ENCODE measurements around the gene LGALSL. TPM values are rescaled to one million over a fixed set of nuclear protein-coding genes. Genes with fewer than 3 reads are reported as not detected.

LGALSL gene
- total and polyA plus RNA-seq, 12 donors: 5.3 to 24.8 (median 11.0) TPM

DNA sequence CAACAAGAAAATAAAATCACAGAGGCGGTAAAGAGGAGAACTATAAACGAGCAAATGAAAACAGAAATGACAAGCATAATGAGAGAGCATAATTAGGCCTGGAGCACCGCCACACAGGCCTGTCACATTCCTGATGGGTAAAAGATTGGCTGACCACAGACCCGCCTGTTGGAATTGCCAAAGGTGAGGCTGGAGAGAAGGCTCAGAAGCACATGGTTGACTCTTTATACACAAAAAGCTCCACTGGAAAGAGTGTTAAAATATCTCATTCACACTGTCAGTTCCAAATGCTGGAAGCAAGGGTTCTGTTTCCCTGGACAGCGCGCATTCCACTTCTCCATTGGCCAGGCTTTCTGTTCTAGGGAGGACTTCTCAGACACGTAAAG lies 5.9 kb upstream of the LGALSL start:
- TF ChIP-seq, protein P1, sequence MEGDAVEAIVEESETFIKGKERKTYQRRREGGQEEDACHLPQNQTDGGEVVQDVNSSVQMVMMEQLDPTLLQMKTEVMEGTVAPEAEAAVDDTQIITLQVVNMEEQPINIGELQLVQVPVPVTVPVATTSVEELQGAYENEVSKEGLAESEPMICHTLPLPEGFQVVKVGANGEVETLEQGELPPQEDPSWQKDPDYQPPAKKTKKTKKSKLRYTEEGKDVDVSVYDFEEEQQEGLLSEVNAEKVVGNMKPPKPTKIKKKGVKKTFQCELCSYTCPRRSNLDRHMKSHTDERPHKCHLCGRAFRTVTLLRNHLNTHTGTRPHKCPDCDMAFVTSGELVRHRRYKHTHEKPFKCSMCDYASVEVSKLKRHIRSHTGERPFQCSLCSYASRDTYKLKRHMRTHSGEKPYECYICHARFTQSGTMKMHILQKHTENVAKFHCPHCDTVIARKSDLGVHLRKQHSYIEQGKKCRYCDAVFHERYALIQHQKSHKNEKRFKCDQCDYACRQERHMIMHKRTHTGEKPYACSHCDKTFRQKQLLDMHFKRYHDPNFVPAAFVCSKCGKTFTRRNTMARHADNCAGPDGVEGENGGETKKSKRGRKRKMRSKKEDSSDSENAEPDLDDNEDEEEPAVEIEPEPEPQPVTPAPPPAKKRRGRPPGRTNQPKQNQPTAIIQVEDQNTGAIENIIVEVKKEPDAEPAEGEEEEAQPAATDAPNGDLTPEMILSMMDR (IDR thresholded peaks at IDR 0.05): no peak
- Histone ChIP-seq H3K4me1 (peaks cover 0 to 23% (median 17%) of the 10 kb centered on the region in 9 donors), H3K4me3 (no peak overlapping the region), H3K9me3 (no peaks in the 10 kb centered on the region), H3K27ac (peak overlapping the region in 4 of 10 donors; percentile 13 to 45 (median 38)), H3K27me3 (no peaks in the 10 kb centered on the region), H3K36me3 (no peaks in the 10 kb centered on the region)
- DNase-seq: no peak
- WGBS, 2 donors: 62 to 69% methylated on average over 7 of the region's 7 CpGs
- intact Hi-C loops (cut with DNase I): loop anchor here in 1 of 10 donors (5.0 kb wide), 1 partner anchor 36 kb away; no protein-coding TSS in a partner anchor
- peak in 3 of 8 donors; percentile 33 to 56 (median 46) for ATAC-seq

DNA sequence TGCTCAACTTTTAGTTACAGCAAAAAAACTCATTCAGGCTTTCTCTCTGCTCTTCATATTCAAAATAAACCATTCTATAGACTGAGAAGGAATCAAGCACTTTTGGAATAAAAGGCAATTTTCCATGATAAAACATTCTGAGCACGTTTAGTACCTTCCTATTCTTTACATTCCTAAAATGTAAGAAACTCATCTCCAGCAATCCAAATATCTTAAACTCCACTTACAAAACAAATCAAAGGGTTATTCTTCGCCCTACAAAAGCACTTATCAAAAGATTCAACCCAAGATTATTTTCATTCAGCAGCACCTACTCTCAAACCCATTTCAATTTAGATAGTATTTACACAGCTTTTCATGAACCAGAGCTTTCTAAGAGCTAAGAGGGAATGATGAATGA lies 2.9 kb upstream of the LGALSL start:
- Histone ChIP-seq H3K27me3 (peaks cover 0 to 10% (median 0%) of the 10 kb centered on the region in 7 donors), H3K4me1 (peaks cover 0 to 44% (median 30%) of the 10 kb centered on the region in 9 donors), H3K9me3 (no peaks in the 10 kb centered on the region), H3K27ac (no peak overlapping the region), H3K4me3 (no peak overlapping the region), H3K36me3 (peaks cover 0 to under 1% (median 0%) of the 10 kb centered on the region in 9 donors)
- DNase-seq: no peak
- ATAC-seq: no peak
- 95 to 99% methylated on average over 2 of the region's 2 CpGs for WGBS, 2 donors
- TF ChIP-seq, protein P1 (IDR thresholded peaks at IDR 0.05): no peak
- intact Hi-C loops (cut with DNase I): loop anchor here in 4 of 10 donors (5.0 to 10.0 kb wide), 2 partner anchors 46 to 49 kb away; no protein-coding TSS in a partner anchor

DNA sequence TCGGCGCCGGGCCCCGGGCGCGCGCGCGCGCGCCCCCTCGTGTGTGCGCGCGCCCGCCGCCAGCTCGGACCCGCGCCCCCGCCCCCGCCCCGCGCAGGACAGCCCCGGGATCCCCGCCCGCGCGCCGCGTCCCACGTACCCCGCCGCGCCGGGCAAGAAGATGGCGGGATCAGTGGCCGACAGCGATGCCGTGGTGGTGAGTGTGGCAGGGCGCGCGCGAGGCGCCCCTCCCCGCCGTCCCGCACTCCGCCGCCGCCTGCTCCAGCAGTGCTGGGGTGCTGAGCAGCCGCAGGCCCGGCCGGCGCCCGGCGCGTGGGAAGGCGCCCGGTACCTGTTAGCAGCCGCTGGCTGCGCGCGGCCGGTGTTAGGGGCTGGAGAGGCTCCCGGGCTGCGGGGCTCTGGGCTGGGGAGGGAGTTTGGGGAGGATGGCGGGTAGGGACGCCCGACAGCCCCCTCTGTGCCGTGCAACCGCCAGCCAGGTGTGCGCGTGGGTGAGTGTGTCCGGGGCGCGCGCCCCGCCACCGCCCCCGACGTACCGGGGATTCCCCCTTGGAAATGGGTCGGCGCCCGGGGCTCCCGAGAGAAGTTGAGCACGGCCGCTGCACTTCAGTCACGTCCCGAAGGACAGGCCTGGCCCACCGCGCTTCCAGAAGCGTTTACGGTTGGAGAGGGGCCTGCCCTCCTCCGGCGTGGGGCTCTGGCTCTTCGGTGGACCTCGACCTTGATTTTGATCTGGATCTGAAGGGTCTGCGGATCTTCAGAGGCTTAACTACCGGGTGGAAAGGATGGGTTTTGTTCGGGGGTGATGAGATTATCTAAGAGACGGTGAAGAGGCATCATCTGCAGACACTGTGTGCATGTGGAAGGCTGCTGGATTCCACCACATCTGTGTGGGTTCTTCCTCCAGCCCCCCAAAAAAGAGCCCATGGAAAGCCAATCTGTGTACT lies 697 bp downstream of the LGALSL start:
- DNase-seq (peak; percentile 59 to 61), ATAC-seq (peak; percentile 24 to 71 (median 50))
- WGBS, 2 donors: 3% methylated on average over 78 to 103 of the region's 103 CpGs
- peaks cover 0 to 37% (median 11%) of the 10 kb centered on the region in 9 donors for H3K36me3 ChIP-seq
- H3K27me3 ChIP-seq: peaks cover 0 to 10% (median 0%) of the 10 kb centered on the region in 7 donors
- H3K4me1 ChIP-seq: peaks cover 0 to 41% (median 27%) of the 10 kb centered on the region in 9 donors
- H3K4me3 ChIP-seq: peak overlapping the region; percentile 73 to 89 (median 81)
- intact Hi-C loops (cut with DNase I): loop anchor here in 6 of 10 donors (2.0 to 10.0 kb wide), 3 partner anchors 50 to 52 kb away; no protein-coding TSS in a partner anchor
- no peaks in the 10 kb centered on the region for H3K9me3 ChIP-seq
- H3K27ac ChIP-seq: peak overlapping the region; percentile 89 to 98 (median 94)
- TF ChIP-seq, protein P1 (IDR thresholded peaks at IDR 0.05): no peak

DNA sequence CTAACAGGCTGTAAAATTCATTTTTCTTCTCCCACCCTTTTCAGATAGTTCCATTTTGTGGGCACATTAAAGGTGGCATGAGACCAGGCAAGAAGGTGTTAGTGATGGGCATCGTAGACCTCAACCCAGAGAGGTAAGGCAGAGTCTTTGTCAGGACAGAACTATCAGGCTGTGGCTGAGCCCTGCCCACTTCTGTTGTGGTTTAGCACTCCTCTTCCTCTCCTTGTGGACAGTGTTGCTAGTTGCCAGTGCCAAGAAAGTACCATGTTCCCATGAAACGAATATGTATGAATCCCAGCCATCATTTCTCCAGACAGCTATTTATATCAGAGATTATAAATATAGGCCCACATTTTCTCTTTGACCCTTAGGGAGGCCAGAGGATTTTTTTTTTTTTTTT lies 1.6 kb downstream of the LGALSL start:
- peak overlapping the region in 5 of 10 donors; percentile 94 to 98 (median 96) for H3K27ac ChIP-seq
- ATAC-seq (peak in 2 of 8 donors; percentile 16 to 41), DNase-seq (no peak)
- TF ChIP-seq, protein P1 (IDR thresholded peaks at IDR 0.05): no peak
- 53% methylated on average over 2 of the region's 2 CpGs for WGBS, 2 donors
- peaks cover 0 to 10% (median 0%) of the 10 kb centered on the region in 7 donors for H3K27me3 ChIP-seq
- H3K4me1 ChIP-seq: peaks cover 0 to 41% (median 27%) of the 10 kb centered on the region in 9 donors
- H3K4me3 ChIP-seq: peak overlapping the region in 8 of 10 donors; percentile 73 to 89 (median 82)
- no peaks in the 10 kb centered on the region for H3K9me3 ChIP-seq
- intact Hi-C loops (cut with DNase I): loop anchor here in 4 of 10 donors (2.0 to 10.0 kb wide), 3 partner anchors 51 to 53 kb away; no protein-coding TSS in a partner anchor
- peaks cover 0 to 46% (median 11%) of the 10 kb centered on the region in 9 donors for H3K36me3 ChIP-seq
